ENCODE measurements around the gene MS4A3.
"Not testable (repeated sequence)": the region's sequence is repeated elsewhere in the genome, so short reads cannot be mapped to it uniquely, and the experiment has no call there.

The MS4A3 gene

DNA sequence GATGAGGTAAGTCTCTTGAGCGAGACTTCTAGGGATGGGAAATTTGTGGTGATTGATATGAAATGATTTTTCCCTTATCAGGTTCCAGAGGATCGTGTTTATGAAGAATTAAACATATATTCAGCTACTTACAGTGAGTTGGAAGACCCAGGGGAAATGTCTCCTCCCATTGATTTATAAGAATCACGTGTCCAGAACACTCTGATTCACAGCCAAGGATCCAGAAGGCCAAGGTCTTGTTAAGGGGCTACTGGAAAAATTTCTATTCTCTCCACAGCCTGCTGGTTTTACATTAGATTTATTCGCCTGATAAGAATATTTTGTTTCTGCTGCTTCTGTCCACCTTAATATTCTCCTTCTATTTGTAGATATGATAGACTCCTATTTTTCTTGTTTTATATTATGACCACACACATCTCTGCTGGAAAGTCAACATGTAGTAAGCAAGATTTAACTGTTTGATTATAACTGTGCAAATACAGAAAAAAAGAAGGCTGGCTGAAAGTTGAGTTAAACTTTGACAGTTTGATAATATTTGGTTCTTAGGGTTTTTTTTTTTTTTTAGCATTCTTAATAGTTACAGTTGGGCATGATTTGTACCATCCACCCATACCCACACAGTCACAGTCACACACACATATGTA, 39.1 kb downstream of the MS4A3 start:
- DNase-seq, result no peak

DNA sequence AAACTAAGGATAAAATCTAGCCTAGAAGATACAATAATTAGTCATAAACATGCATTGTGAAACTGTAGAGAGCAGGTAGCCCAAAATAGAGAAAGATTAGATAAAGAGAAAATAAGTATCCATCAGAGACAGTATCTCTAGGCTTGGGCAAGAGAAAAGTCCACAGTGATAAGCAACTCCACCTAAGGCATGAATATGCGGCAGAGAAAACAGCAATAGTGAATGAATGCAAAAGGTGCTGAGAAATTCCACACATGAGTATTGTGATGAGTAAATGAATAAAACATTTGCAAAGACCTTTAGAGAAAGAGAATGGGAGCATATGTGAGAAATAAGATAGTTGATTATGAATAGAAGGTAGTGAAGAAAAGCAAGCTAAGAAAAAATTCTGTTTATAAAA, 40.7 kb downstream of the MS4A3 start:
- DNase-seq, result no peak

DNA sequence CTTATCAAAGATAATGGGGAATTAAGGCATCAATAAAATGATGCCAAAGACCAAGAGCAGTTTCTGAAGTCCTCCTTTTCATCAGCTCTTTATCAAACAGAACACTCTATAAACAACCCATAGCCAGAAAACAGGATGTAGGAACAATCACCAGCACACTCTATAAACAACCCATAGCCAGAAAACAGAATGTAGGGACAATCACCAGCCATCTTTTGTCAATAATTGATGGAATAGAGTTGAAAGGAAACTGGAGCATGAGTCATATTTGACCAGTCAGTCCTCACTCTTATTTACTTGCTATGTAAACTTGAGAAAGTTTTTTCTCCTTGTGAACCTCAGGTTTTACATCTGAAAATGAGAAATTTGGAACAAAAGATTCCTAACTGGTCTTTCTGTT, 42.0 kb downstream of the MS4A3 start:
- no peak for DNase-seq

DNA sequence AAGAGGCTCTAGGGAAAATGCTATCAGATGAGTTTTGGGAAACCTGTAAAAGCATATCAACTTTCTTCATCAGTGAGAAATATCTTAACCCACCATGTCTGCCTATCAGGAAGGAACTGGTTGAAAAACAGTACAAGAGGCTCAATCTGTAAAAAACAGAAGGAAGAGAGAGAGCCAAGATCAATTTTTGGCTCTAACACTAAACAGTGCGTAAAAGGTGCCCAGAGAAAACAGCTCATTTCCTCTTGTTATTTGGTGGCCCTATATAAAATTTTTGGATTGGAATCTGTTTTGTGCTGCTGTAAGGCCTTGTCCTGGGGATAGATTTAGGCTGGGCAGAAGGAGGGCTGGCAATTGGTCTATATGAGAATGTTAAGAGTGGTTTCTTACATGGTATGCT, 44.1 kb downstream of the MS4A3 start:
- no peak for DNase-seq

DNA sequence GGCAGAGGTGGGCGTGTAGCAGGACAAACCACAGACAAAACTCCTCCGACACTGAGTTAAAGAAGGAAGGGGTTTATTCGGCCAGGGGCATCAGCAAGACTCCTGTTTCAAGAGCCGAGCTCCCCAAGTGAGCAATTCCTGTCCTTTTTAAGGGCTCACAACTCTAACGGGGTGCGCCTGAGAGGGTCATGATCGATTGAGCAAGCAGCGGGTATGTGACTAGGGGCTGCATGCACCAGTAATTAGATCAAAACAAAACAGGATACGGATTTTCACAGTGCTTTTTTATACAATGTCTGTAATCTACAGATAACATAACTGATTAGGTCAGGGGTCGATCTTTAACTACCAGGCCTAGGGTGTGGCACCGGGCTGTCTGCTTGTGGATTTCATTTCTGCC, 44.9 kb downstream of the MS4A3 start:
- DNase-seq, result not testable (repeated sequence)

DNA sequence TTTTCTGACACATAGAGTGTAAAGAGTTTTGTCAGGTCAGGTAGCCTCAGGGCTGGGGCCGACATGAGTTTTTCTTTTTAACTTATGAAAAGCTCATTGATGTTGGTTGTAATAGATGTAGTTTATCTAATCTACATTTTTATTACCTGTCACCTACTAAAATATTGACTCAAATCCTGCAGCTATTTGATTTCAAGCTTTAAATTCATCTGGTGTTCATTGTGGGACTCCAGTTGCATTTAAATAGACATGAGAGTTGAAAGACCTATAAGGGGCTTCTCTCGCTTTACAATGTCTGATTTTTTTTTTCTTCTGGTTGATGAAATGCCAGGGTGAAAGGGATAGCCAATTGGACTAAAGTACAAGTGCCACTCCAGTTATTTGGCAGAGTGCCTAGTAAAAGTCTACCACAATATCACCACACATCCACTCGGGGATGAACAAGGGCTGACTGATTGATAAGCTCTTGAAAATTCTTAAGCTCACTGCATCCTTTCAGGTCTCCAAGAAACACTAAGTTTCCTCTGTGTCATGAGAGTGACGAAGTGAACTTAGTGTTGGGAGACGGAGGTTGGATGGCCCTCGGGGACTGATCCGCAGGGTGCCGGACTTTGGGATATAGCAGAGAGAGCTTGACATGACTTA, 48.1 kb downstream of the MS4A3 start:
- DNase-seq, result not testable (repeated sequence)

DNA sequence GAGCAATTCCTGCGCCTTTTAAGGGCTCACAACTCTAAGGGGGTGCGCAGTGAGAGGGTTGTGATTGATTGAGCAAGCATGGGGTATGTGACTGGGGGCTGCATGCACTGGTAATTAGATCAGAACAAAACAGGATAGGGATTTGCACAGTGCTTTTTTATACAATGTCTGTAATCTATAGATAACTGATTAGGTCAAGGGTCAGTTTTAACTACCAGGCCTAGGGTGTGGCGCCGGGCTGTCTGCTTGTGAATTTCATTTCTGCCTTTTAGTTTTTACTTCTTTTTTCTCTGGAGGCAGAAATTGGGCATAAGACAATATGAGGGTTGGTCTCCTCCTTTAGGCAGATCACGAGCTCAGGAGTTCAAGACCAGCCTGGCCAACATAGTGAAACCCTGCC, 52.2 kb downstream of the MS4A3 start:
- DNase-seq, result not testable (repeated sequence)

DNA sequence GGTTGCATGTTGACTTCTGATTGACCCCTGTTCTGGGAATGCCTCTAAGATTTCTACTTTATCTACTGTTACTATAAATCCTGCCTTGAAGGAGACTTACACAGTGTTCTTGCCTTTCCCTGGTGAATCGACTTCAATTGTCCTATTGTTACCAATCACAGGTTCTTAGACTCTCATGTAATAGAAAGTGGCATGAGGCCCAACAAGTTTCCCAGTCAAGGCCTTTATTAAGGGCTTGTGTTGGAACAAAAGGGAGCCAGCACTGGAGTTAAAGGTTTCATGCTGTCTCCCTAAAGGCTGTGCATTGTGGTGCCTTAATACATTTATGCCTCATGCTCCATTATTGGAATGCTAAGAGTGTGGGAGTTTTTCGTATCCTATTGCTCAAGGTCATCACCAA, 55.3 kb downstream of the MS4A3 start:
- no peak for DNase-seq

DNA sequence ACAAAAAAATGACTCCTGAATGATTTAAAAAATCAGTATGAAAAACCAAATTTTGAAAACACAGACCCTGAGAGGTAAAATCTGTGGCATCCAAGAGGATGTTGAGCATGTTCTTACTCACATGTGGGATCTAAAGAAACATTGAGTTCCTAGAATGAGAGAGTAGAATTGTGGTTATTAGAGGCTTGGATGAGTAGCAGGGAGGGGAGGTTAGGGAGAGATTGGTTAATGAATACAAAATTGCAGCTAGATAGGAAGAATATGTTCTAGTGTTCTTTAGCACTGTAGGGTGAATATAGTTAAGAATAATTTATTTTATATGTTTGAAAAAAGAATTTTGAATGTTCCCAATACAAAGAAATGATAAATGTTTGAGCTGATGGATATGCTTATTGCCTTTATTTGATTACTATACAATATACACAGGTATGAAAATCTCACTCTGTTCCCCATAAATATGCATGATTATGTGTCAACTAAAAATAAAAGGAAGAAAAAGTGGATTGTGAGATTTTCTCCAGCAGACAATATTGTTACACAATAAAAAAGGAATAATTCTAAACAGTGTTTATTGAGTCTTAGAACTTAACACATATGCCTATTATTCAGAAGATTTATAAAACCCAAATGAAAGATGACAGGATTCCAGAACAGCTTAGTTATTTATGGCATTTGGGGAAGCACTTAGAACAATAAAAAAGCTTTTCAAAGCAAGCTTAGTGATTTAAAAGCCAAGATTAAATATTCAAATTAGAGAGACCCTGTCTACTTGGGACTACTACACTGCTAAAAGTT, 60.7 kb downstream of the MS4A3 start:
- DNase-seq, result no peak

DNA sequence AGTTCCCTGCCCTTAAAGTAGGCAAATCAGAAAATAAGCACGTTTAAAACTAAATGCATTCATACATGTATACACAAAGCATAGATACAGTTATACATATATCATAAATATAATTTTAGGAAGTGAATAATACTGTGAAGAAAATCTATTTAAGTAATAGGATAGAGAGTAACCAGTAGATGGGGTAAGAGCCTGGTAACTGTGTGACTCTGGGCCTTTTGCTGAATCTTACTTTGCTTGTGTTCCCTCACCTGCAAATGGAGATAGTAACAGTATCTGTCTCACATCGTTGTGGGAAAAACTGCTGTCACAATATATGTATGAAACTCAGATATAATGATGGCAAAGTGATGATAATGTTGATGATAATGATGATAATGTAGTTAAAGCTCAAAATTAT, 61.9 kb downstream of the MS4A3 start:
- no peak for DNase-seq

DNA sequence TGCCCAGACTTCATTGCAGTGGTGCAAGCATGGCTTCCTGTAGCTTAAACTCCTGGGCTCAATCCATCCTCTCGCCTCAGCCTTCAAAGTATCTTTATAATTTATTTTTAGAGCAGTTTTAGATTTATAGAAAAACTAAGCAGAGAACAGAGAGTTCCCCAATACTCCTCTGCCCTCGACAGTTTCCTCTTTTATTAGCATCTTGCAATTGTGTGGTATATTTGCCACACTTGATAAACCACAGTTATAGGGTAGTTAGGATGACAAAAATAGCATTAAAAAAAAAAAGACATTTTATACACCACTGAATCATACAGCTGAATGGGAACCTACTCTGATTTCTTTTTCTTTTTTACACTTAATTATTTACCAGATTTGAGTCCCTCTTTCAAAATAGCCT, 63.2 kb downstream of the MS4A3 start:
- DNase-seq, result no peak

Data from hippocampal formation (tissue), 2 donors.